Measurements from ENCODE around the gene AP1S1.

GRCh38 chr7:101106386-101106785, 47.9 kb upstream of the AP1S1 start:
- TF ChIP-seq CTCF (IDR thresholded peaks at IDR 0.05) (no peak), POLR2A (IDR thresholded peaks at IDR 0.05) (no peak)

Measured in right lobe of liver (tissue), 4 donors.